ENCODE data around the gene INO80B.
"Not testable (repeated sequence)": the region's sequence is repeated elsewhere in the genome, so short reads cannot be mapped to it uniquely, and the experiment has no call there.

GRCh38 chr2:74459503-74460118 is 4.7 kb downstream of the INO80B start:
- TF ChIP-seq EP300, CTCF (IDR thresholded peaks at IDR 0.05): not testable (repeated sequence)
